ENCODE results near the gene PPP1R14B. TPM values are rescaled to one million over a fixed set of nuclear protein-coding genes. Genes with fewer than 3 reads are reported as not detected.

Gene PPP1R14B
- total RNA-seq, 4 donors from 2014 or later = 78.7 to 101 (median 99.0) TPM

- Histone ChIP-seq H3K4me1 (peaks cover 0 to 33% (median 18%) of the 10 kb centered on the region in 4 donors), H3K9me3 (no peaks in the 10 kb centered on the region), H3K36me3 (peaks cover 0 to 38% (median 3%) of the 10 kb centered on the region in 3 donors), H3K27me3 (no peaks in the 10 kb centered on the region), H3K4me3 (peak overlapping the region; percentile 53 to 66 (median 56)), H3K27ac (peak overlapping the region; percentile 81 to 86 (median 84))
- DNase-seq = peak in 2 of 3 donors; percentile 86 to 90
- TF ChIP-seq POLR2A (IDR thresholded peaks at IDR 0.05) = no peak
- TF ChIP-seq CTCF (IDR thresholded peaks at IDR 0.05) = no peak
Measured at GRCh38 chr11:64207256-64208085, 39.3 kb downstream of the PPP1R14B start.

DNA sequence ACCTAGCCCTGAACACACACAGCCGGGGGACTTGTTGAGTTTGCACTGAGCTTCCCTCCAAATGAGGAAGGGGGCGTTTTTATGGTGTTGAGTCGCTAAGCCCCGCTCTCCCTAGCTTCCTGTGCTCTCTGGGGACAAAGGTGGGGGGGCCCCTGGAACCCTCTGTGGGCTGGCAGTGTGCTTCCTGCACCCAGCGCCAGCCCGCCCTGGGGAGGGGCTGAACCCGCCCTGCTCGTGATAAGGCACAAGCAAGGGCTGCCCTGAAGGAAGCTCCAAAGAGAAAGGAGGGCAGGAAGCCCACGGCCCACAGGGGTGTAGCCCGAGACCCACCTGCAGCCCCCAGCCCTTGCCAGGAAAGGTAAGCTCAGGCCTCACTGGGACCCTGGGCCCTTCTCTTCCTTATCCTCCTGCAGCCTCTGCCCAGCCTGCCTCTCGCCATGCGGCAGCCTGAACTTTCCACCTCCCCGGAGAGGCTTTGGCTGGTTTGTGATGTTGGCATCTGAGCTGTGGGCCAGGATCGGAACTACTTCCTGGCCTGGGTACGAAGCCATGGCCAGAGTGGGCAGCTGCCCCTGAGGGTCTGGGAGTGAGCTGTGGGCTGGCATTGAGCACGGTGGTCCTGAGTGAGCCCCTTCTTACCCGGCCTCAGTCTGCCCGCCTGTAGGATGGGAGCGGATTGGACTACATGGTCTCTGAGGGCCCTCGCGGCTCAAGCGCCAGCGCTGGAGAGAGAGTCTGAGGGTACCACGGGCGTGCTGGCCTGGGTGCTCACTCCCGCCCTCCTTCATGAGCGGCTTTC lies 40.1 kb downstream of the PPP1R14B start, which contains the start of gene FERMT3:
Gene FERMT3 (plus strand): TSS at position 265 of the 799 bp plus-strand sequence. CDS start 644 bp downstream, outside the sequence.
- Histone ChIP-seq H3K4me3 (peak within 1 kb of the TSS; percentile 53 to 66 (median 56)), H3K36me3 (peaks cover 0 to 38% (median 3%) of the 10 kb centered on the region in 3 donors)
- peak; percentile 87 to 95 (median 91) for DNase-seq

DNA sequence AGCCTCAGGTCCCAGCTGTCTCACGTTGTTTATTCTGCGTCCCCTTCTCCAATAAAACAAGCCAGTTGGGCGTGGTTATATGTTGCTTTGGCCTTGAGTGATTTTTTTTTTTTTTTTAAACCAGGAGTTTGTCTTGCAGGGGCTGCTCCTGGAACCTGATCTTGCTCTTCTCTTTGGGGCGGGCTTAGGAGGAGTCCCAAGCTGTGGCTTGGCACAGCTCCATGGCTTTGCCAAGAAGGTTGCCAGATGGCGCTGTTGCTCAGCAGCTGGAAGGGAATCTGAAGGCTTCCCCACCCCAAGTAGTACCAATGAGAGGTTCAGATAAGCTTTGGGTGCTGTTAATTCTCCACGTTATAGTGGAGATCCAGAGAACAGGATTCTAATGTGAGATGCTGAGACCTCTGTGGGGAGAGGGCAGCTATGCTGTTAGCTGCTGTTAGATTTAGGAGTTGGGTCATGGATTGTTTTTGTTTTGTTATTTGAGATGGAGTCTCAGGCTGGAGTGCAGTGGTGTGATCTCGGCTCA lies 42.2 kb downstream of the PPP1R14B start:
- H3K27me3 ChIP-seq = no peaks in the 10 kb centered on the region
- H3K4me3 ChIP-seq = no peak overlapping the region
- H3K4me1 ChIP-seq = peaks cover 0 to 33% (median 18%) of the 10 kb centered on the region in 4 donors
- H3K9me3 ChIP-seq = no peaks in the 10 kb centered on the region
- peaks cover 0 to 48% (median 3%) of the 10 kb centered on the region in 3 donors for H3K36me3 ChIP-seq
- no peak for TF ChIP-seq POLR2A (IDR thresholded peaks at IDR 0.05)
- peak; percentile 63 to 91 (median 86) for TF ChIP-seq CTCF (IDR thresholded peaks at IDR 0.05)
- peak overlapping the region in 2 of 4 donors; percentile 81 to 86 for H3K27ac ChIP-seq
- DNase-seq = peak; percentile 87 to 96 (median 89)

More for the DNA sequence above, 40.1 kb downstream of the PPP1R14B start, which contains the start of gene FERMT3:
- Histone ChIP-seq H3K27ac (peak within 1 kb of the TSS; percentile 81 to 86 (median 84)), H3K4me1 (peaks cover 0 to 33% (median 18%) of the 10 kb centered on the region in 4 donors), H3K9me3 (no peaks in the 10 kb centered on the region), H3K27me3 (no peaks in the 10 kb centered on the region)
- no peak for TF ChIP-seq CTCF (IDR thresholded peaks at IDR 0.05)
- TF ChIP-seq POLR2A (IDR thresholded peaks at IDR 0.05) = peak; percentile 9 to 37

- TF ChIP-seq CTCF (IDR thresholded peaks at IDR 0.05) = no peak
- TF ChIP-seq POLR2A (IDR thresholded peaks at IDR 0.05) = no peak
- no peak overlapping the region for H3K27ac ChIP-seq
- H3K27me3 ChIP-seq = no peaks in the 10 kb centered on the region
- peaks cover 0 to 52% (median 3%) of the 10 kb centered on the region in 3 donors for H3K36me3 ChIP-seq
- no peak overlapping the region for H3K4me3 ChIP-seq
- peaks cover 0 to 33% (median 18%) of the 10 kb centered on the region in 4 donors for H3K4me1 ChIP-seq
- no peak for DNase-seq
- no peaks in the 10 kb centered on the region for H3K9me3 ChIP-seq
Measured at GRCh38 chr11:64204080-64204440, 42.7 kb downstream of the PPP1R14B start.

GRCh38 chr11:64203421-64204079 lies 43.2 kb downstream of the PPP1R14B start:
- peaks cover 0 to 57% (median 3%) of the 10 kb centered on the region in 3 donors for H3K36me3 ChIP-seq

More at GRCh38 chr11:64203421-64204079, 43.2 kb downstream of the PPP1R14B start:
- TF ChIP-seq POLR2A (IDR thresholded peaks at IDR 0.05) = no peak
- H3K4me1 ChIP-seq = peaks cover 0 to 33% (median 18%) of the 10 kb centered on the region in 4 donors
- no peak for DNase-seq
- no peaks in the 10 kb centered on the region for H3K27me3 ChIP-seq
- no peaks in the 10 kb centered on the region for H3K9me3 ChIP-seq
- no peak overlapping the region for H3K27ac ChIP-seq
- no peak overlapping the region for H3K4me3 ChIP-seq

All from Peyer's patch (tissue), 4 donors.